ENCODE measurements around the gene ABI3BP. TPM values are rescaled to one million over a fixed set of nuclear protein-coding genes. Genes with fewer than 3 reads are reported as not detected.

Gene ABI3BP
- total and polyA plus RNA-seq, 10 of the 15 experiments (the other 5 are each of a cell fraction or from before 2014, with no cell fraction given): 0.03 to 0.42 (median 0.11) TPM; not detected in 4

DNA sequence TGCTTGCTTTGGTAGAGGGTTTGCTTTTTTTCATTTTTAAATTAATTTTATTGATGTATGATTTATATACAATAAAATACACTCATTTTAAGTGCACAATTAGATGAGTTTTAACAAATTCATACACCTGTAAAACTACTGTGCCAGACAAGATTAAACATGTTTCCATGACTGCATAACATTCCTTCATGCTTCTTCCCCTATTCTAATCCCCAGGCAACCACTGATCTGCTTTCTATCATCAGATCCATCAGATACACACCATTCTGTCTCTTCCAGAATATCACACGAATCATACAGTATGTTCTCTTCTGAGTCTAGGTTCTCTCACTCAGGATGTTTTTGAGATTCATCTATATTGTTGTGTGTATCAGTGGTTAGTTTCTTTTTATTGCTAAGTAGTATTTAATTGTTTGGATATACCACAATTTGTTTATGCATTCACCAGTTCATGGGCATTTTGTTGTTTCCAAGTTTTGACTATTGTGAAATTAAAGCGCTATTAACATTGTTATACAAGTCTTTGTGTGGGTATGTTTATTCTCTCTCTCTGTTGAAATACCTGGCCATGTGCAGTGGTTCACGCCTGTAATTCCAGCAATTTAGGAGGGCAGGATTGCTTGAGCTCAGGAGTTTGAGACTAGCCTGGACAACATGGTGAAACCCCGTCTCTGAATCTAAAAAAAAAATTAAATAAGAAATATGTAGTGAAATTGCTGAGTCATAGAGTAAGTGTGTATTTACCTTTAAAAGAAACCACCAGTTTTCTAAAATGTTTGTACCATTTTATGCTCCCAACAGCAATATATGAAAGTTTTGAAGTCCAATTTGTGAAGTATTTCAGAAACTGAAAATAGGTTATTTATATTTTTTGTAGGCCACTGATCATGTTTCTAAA is 290.9 kb downstream of the ABI3BP start:
- DNase-seq (ENCODE audit: low read depth, low spot score) (no peak), FAIRE-seq (no peak), ATAC-seq (peak; percentile 49)
- H3K27me3 ChIP-seq (replicated peaks in 1 of 2; ENCODE audit: control insufficient read depth in 2 of 2, insufficient read depth in 2 of 2, low read length in 1 of 2): no peaks in the 10 kb centered on the region
- no peak overlapping the region for H3K9ac ChIP-seq (ENCODE audit: control insufficient read depth, insufficient read depth, low read length)
- no peak overlapping the region for H3K27ac ChIP-seq (ENCODE audit: control insufficient read depth, insufficient read depth)
- no peak overlapping the region for H3K4me3 ChIP-seq
- H4K20me1 ChIP-seq (ENCODE audit: control insufficient read depth, insufficient read depth): no peaks in the 10 kb centered on the region
- ChIA-PET SMC1A (ENCODE audit: uncharacterized antibody, unreplicated experiment) (interaction anchor here (0.6 kb wide), 1 partner anchor 12 kb away, joined by 3 read pairs; no protein-coding TSS in a partner anchor), RAD21 (ENCODE audit: unreplicated experiment) (interaction anchor here (1.4 kb wide), 1 partner anchor 24 kb away, joined by 5 read pairs; no protein-coding TSS in a partner anchor), POLR2A (no interaction called here), CTCF (interaction anchor here (1.2 to 1.7 kb wide), 2 partner anchors 11 to 94 kb away, joined by 3 to 7 read pairs; no protein-coding TSS in a partner anchor)
- peak overlapping the region; percentile 6 for H2AFZ ChIP-seq (ENCODE audit: control insufficient read depth, low read depth, low read length)
- peaks cover 4% of the 10 kb centered on the region; the same call in 1 of the 2 replicates for H3K4me1 ChIP-seq (ENCODE audit: control insufficient read depth, insufficient read depth, low read length)
- H3K36me3 ChIP-seq (ENCODE audit: control insufficient read depth in 2 of 2, insufficient read depth in 2 of 2, low read length in 1 of 2): no peaks in the 10 kb centered on the region
- H3K9me3 ChIP-seq (replicated peaks; ENCODE audit: control insufficient read depth, insufficient read depth, low read length): no peaks in the 10 kb centered on the region; the same call in 2 of the 3 replicates
- no peak overlapping the region for H3K4me2 ChIP-seq (ENCODE audit: control insufficient read depth, insufficient read depth)
- intact Hi-C loops (cut with micrococcal nuclease; ENCODE audit: unreplicated experiment): no loop called here
- 46% methylated on average over 4 of the region's 4 CpGs for WGBS (ENCODE audit: insufficient coverage, insufficient replicate concordance, low lambda C conversion rate, missing lambda C conversion rate)
- H3K79me2 ChIP-seq (ENCODE audit: control insufficient read depth, insufficient read depth, low read length): no peaks in the 10 kb centered on the region
- TF ChIP-seq YY1 (IDR thresholded peaks at IDR 0.05; ENCODE audit: low read depth, low read length): no peak
- peak; percentile 75 for TF ChIP-seq BACH1 (IDR thresholded peaks at IDR 0.05; ENCODE audit: borderline replicate concordance)
- 0 out of 2 replicates have a peak, but pooled peaks have one; percentile 8 for TF ChIP-seq MEF2A (IDR thresholded peaks at IDR 0.05; ENCODE audit: insufficient read depth, low read depth, low read length)
- TF ChIP-seq NR2F1 (conservative IDR thresholded peaks at IDR 0.05): no peak
- TF ChIP-seq NFIC (IDR thresholded peaks at IDR 0.05; ENCODE audit: low read depth, low read length): 0 out of 2 replicates have a peak, but pooled peaks have one; percentile 25
- no peak for TF ChIP-seq HCFC1 (IDR thresholded peaks at IDR 0.05; ENCODE audit: low read length)
- peak; percentile 30 for TF ChIP-seq JUNB (IDR thresholded peaks at IDR 0.05)
- no TSS peak for BruUV-seq (replicated peaks)
- in situ Hi-C loops (cut with MboI): no loop called here
